HG03457 (cell line): ENCODE measurements around the gene MACO1.
"Not testable (repeated sequence)": the region's sequence is repeated elsewhere in the genome, so short reads cannot be mapped to it uniquely, and the experiment has no call there.

Experiments
- ATAC-seq: cut with Tn5 transposase; IDR thresholded peaks from one replicate; pipeline ENCODE4 v1.9.1; 2021; ENCODE audit warnings: moderate number of reproducible peaks; ENCODE audit not compliant: unreplicated experiment

MACO1 gene

GRCh38 chr1:25484533-25484932 lies 53.8 kb downstream of the MACO1 start:
- ATAC-seq, result no peak

DNA sequence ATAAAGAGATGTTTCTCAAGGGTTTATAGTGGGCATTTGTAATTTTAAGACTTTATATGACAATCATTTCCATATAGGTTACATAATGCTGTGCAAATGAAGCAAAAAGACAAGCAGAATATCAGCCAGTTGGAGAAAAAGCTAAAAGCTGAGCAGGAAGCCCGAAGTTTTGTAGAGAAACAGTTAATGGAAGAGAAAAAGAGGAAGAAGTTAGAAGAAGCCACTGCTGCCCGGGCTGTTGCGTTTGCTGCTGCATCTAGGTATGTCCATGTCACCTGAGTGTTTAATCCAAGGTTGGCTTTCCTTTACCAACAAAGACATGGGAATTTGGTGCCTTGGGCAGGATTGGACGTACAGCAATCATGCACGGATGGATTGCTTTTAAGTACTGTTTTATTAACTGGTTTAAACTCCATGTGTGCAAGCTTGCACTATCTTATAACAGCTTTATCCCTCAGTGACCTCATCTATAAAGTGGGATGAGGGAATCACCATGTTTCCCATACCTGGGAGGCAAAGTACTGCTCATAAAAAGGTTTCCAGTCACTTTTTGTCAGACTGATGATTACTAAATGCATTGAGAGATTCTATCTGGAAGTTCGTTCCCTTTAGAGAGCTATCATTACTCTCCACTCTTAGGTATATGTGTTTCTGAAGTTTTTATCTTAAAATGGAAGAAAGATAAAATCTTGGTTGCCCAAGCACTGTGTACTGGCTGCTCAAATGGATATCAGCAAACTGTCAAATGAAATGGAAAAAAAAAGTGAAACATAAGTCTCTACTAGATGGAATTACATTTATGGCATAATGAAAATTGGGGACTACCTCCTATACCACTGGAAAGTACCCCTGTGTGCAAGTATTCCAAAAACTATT lies 55.1 kb downstream of the MACO1 start:
- no peak for ATAC-seq

DNA sequence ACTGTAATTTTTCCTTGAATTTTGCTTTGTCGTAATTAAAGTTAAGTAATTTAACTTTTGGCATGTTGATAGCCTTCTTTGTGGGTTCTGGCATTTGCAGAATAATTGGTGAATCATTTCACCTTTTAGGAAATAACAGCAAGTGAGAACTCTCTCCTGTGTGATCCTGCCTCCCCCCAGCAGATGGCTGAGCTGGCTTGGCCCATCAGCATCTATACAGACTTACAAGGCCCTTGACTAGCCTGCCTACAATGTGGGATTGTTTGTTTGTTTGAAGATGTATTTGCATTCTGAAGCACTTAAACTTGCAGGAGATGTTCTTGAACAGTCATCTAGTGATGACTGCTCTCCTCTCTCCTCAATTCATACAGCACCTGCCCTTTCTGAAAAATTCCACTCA lies 55.9 kb downstream of the MACO1 start:
- no peak for ATAC-seq

DNA sequence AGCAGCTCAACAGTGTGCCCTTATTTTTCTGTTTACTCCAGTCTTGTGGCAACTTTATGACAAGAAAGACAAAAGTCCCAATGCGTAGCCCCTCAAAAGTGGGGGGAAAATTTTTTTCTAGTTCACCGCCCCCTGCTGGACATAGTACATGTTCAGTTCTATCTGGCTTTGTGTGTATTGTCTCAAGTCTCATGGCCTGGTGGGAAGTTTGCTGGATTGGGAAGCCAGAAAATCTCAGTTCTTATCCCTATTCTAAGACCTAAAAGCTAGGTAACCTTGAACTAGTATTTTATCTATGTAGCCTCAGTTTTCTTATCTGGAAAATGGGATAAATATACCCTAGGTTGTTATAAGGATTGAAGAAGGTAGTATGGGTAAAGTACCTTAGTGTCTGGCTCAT lies 56.9 kb downstream of the MACO1 start:
- no peak for ATAC-seq

DNA sequence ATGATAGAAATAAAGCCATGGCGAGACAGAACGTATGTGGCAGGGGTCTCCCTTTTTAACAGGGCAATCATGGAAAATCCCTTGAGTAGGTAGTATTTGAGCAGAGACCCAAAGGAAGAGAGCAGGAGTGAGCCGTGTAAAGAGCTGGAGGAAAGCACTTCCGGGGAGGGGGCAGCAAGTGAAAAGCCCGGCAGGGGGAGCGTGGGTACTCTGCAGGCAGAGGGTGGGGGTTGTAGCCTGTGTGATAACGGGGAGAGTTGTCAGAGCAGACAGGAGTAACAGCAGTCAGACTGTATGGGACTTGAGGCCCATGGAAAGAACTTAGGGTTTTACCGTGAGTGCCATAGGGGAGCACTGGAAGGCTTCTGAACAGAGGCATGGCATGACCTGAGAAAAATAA lies 61.6 kb downstream of the MACO1 start:
- ATAC-seq, result no peak

DNA sequence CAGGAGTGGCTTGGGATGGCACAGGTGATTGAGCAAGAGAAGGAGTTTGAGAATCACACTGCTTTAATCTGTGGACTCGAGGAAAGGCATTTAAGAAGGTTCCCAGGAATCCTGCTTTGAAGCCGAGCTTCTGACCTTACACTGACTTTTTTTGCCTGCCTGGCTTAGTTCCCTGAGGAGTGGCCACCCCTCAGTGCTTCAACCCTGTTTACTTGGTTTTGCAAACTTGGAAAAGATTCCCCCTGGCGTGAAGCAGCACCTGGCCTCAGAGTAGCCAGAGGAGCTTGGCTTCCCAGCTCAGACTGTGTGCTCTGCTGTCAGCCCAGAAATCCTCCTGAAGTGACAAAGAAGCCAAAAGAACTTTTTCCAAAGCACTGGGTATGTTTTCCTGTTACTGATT lies 64.3 kb downstream of the MACO1 start:
- ATAC-seq, result no peak

DNA sequence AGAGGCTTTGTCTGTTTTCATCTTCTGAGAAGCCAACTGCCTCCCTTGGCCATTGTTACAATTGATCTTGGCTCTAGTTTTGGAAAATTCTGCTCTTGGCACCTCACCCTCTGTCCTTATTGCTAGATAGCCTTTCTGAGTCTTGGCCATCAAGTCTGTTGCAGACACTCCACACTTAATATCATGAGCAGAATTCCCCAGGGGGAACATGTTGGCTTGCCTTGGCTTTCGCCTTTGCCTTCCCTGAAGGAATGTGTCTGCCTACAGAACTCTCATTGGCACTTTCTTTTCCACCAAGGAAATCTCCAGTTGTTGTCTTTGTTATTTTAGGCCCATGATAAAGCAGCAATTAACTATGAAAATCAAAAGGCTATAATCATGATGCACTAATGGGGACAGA lies 70.0 kb downstream of the MACO1 start:
- ATAC-seq, result no peak

DNA sequence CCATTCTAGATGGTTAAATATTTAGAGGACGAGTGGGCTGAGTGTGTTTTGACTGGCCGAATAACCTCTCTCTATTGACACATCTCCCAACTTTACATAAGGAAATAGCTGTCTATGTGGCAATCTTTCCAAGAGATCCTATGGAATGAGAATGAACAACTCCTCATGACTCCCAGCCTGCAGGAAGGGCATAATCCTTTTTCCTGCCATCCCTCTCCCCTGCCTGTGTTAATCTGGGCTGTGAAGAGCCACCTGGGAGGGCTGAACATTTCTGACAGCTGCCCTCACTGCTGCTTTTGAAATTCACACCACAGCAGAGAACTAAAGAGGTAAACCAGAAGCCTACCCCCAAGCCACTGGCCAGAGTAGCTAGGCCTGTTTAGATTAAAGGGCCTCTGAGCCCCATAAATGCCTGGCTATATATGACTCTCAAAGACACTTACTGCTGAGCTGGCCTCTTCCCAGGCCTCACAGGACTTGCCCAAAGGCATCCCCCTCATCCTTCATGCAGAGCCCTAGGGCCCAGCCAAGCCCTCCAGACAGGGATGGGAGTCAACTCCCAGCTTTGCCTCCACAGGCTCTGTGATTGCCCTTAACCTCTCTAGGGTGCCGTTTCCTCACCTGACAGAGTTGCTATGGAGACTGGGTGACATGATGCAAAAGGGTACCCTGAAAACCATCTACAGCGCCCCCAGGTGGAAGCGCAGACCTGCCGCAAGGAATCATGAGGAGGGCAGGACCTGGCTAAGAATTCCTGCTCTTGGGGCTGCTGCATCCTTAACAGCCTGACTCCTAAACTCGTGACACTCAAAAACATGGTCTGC lies 70.8 kb downstream of the MACO1 start:
- ATAC-seq, result no peak

GRCh38 chr1:25502957-25503356 lies 72.3 kb downstream of the MACO1 start:
- no peak for ATAC-seq

DNA sequence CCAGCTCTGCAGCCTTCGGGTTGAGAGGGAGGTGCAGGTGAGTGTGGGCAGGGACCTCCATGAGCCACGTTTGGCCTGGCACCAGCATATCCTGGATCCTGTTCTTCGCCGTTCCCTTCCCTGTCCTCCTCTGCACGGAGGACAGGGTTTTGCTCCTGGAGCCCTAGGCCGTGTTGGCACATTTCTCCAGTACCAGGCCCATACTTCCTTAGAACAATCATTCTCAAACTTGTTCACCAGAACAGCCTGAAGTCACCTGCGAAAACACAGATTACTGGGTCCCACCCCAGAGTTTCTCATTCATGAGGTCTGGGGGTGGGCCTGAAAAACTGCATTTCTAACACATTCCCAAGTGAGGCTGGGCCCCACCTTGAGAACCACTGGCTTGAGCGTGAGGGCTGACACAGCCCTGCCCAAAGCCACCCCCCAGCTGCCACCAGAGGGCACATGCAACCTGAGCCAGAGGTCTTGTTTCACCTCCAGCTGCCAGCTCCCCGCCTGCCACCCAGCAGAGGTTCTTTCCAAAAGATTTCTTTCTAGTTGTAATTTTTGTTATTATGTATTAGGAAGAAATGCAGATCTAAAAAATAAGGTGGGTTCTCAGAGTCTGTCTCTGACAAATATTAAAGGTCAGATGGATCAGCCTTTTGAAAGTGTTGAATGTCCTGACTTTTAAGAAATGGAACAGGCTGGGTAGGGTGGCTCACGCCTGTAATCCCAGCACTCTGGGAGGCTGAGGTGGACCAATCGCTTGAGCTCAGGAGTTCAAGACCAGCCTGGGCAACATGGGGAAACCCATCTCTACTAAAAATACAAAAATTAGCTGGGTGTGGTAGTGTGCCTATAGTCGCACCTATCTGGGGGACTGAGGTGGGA lies 73.1 kb downstream of the MACO1 start:
- no peak for ATAC-seq

- ATAC-seq, result no peak
Measured at GRCh38 chr1:25504706-25505595, 74.3 kb downstream of the MACO1 start.

DNA sequence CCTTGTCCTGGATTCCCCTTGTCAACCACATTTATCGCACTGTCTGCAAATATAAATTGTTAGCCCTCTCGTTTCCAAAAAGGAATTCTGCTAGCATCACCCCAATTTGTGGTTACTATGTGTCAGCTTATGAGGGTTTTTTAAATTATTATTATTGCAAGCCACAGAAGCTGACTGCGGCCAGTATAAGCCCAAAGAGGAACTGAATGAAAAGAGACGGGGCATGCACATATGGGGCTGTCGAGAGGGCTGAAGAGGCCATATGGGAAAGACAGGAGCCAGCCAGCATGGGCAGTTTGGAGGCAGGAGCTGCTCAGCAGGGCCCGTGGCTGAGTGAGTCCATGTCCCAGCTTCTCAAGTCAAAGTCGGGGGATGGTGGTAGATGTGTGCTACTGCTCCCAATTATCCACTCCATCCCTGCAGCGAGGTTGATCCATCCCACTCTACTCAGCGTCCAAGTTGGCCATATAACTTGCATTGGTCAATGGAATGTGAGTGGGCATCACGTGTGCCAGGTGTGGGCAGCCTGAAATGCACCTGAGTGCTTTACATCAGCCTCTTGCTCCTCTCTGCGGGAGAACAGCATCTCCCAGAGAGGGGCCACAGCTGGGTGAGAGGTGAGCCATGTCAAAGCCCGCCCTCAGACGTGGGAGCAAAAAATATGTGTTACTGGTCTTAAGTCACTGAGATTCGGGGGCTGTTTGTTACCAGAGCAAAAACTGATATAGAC lies 75.1 kb downstream of the MACO1 start:
- ATAC-seq, result no peak

- not testable (repeated sequence) for ATAC-seq
Measured at GRCh38 chr1:25506566-25507463, 76.1 kb downstream of the MACO1 start.

DNA sequence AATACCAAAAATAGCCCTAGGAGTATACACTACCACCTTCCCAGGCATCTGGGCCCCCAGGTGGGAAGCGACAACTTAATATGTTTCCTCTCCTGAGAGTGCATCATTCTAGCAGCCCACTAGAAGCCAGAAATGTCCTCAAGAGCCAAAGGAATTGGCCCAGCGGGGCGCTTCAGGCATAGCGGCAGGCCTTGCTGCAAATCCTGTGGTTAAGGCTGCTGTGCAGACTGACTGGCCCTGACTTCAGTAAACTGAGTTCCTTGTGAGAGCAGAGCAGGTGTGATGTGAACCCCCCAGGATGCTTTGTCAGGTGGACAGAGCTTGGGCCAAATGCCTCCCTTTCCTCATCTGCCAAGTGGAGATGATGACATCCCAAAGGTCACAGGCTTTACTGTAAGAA lies 83.0 kb downstream of the MACO1 start:
- no peak for ATAC-seq

GRCh38 chr1:25515033-25515432 lies 84.3 kb downstream of the MACO1 start:
- ATAC-seq, result no peak

GRCh38 chr1:25516686-25517085 lies 86.0 kb downstream of the MACO1 start:
- no peak for ATAC-seq

DNA sequence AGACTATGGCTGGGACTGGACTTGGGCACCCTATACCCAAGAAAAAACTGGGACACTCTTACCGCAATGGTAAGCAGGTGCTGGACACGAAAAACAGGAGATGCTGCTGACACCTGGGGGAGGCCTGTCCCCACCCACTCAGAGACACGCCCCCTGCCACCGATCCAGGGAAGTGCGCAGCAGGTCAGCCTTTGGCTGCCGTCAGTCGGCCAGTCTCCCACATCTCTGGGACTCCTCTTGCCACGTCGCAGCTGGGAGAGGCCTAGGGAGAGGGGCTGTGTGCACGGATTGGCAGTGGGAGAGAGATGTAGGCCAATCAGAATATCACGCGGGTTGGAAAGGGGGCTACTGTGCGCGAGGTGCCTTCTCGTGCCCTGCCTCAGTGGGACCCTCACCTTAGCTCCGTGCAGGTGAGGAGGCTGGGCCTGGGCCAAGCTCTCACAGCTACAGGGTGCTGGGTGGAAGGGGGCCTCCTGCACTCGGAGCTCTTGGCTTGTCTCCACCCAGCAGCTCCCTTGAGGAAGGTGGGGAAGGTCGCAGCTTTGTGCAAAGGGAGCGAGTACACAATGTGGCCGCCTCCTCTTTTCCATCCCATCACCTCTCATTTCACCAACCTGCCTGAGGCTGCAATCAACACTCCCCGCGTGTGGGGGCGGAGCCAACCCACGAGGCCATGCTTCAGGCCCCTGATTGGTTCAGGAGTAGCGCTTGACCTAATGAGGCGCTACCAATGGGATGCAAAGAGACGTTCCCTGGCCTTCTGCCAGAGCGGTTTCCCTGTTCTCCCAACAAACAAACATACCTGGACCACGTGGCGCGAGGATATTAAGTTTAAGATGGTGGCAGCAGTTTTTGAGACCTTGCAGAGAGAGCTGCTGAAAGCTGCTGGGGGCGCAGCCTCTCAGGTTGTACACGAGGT lies 87.0 kb downstream of the MACO1 start:
- no peak for ATAC-seq
